Ammon's horn (tissue), 1 donor: ENCODE data around the gene SRCAP.
"Not testable (repeated sequence)": the region's sequence is repeated elsewhere in the genome, so short reads cannot be mapped to it uniquely, and the experiment has no call there.

ENCODE experiments used
- DNase-seq: peaks from one replicate; pipeline ENCODE4 v3.0.0-alpha.2; 2016; ENCODE audit warnings: low spot score

SRCAP gene

DNA sequence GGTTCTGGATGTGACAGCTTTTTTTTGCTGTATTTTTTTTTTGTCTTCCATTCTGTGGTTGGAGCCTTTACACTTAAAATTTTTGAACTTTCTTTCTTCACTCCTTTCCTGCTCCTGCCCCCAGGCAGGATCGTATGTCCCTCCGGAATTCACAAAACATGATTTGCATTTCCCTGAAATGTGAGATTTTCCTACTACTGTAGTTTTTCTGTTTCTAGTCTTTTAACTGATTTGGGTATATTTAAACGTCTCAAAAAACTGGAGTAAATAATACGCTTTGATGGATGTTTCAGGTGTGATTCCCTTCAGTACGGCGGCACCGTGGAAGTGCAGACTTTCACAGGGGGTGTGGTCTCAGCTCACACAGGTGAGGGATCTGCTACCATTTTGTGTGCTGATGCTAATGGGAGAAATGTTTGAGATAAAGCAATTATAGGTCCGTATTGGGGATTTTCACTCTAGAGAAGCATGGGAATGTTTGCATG lies 686 bp downstream of the SRCAP start:
- DNase-seq: no peak

DNA sequence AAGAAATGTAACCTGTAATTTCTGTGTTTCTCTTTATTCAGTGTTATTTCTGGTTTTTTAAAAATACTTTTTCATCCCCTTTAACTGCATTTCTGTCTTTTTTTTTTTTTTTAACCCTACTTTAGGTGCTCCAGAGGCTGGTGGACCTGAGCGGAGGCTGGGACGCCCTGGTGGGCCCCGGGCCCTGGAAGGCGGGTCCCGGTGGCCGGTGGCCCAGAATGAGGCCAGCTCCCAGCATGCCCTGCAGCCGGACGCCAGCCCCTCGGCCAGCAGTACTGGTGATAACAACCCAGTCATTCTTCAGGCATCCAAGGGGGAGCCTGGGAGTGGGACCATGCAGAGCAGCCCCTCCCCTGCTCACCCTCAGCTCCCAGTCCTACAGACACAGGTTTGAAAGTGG lies 1.5 kb downstream of the SRCAP start:
- no peak for DNase-seq

DNA sequence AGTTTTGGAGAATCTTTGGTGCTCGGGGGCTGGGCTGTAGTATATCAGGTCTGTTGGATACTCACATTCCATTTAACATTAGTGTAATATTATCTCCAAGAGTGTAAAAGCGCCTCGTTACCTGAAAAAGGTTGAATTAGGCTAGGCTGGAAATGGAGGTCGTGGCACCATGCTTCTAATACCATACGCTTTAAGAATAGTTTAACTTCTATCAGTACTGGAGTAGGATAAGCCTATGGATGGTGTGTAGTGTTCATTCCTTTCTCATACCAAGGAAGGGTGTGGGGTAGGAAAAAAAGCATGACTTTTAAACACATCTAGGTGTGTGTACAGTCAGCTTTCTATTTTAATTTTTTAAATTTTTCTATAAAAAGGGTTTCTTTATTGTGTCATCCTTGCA lies 2.0 kb downstream of the SRCAP start:
- no peak for DNase-seq

DNA sequence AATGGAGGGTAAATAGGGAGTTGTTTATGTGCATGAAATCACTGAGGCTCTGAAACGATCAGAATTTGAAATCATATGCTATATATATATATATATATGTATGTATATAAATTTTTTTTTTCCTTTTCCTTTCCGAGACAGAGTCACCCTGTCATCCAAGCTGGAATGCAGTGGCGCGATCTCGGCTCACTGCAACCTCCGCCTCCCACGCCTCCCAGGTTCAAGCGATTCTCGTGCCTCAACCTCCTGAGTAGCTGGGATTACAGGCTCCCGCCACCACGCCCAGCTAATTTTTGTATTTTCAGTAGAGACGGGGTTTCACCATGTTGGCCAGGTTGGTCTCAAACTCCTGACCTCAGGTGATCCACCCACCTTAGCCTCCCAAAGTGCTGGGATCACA lies 4.1 kb downstream of the SRCAP start:
- not testable (repeated sequence) for DNase-seq

DNA sequence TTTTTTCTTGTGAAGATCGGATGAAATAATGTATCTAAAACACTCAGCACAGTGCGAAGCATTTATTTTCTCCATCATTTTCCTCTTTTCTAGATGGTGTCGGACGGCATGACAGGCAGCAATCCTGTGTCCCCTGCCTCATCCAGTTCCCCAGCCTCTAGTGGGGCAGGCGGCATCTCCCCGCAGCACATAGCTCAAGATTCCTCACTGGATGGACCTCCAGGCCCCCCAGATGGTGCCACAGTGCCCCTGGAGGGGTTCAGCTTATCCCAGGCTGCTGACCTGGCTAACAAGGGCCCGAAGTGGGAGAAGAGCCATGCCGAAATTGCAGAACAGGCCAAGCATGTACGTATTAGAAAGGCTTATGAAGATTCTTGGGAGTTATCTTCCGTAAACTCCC lies 5.0 kb downstream of the SRCAP start:
- DNase-seq: no peak

DNA sequence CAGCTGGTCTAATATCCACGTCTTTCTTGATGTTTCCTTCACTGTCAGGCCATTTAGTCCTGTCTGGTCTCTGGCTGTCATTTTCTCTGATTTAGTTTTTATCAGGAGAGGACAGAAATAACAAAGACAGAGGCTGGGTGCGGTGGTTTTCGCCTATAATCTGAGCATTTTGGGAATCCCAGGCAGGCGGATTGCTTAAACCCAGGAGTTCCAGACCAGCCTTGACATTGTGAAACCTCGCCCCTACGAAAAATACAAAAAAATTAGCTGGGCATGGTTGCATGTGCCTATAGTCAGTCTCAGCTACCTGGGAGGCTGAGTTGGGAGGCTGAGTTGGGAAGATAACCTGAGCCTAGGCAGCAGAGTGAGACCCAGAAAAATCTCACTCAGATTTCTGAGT lies 7.1 kb downstream of the SRCAP start:
- no peak for DNase-seq

DNA sequence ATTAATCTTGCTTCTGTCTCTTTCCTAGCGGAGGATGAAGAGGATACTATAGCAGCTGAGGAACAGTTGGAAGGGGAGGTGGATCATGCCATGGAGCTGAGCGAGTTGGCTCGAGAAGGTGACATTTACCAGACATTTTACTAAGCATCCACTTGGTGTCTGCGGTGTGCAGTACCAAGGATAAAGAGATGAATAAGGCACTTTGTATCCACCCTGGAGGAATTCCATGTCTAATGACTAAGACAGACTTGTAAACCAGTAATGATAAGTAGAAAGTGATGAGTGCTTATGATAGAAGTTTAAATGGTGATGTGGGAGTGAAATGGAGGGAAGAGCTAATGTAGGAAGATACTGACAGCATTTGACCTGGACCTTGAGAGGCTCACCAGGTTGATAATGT lies 12.0 kb downstream of the SRCAP start:
- DNase-seq: no peak

DNA sequence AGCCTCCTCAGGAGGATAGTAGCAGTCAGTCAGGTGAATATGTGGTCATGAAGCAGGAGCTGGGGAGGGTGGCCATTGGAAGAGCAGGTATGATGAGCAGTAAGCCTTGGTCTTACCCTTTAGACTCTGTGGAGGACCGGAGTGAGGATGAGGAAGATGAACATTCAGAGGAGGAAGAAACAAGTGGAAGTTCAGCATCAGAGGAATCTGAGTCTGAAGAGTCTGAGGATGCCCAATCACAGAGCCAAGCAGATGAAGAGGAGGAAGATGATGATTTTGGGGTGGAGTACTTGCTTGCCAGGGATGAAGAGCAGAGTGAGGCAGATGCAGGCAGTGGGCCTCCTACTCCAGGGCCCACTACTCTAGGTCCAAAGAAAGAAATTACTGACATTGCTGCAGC lies 12.7 kb downstream of the SRCAP start:
- no peak for DNase-seq

DNA sequence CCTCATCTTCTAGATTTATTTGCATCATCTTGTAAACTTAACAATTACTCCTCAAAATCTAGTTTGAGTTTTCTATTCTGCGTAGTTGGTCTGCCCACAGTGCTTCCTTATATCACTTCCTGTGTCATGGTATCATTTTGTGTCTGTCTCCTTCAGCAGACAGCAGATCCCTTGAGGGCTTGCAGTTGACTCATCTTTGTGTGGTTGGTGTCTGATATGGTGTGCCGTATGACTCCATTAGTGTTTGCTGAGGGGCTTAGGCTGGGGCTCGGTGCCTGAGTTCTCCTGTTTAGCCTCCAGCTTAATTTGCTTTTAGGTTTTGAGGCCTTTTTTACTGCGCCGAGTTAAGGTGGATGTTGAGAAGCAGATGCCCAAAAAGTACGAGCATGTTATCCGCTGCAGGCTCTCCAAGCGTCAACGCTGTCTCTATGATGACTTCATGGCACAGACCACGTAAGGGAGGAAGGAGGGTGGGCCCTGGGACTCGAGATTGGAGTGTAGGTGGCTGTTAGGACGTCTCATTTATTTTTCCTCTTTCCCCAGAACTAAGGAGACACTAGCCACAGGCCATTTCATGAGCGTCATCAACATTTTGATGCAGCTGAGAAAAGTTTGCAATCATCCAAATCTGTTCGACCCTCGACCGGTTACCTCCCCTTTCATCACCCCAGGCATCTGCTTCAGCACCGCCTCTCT lies 16.9 kb downstream of the SRCAP start:
- DNase-seq: peak; percentile 19

DNA sequence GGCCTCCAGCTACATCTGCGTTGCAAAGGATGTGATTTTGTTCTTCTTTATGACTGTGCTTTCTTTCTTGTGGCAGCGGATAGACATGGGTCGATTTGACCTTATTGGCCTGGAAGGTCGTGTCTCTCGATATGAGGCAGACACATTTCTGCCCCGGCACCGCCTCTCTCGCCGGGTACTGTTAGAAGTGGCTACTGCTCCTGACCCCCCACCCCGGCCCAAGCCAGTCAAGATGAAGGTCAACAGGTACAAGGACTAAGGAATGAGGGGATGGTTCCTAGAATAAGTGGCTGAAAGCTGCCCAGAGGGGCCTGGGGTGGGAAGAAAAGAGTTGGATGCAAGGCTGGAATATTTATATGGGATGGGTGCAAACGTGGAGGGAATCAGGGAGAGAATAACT lies 21.1 kb downstream of the SRCAP start:
- no peak for DNase-seq

DNA sequence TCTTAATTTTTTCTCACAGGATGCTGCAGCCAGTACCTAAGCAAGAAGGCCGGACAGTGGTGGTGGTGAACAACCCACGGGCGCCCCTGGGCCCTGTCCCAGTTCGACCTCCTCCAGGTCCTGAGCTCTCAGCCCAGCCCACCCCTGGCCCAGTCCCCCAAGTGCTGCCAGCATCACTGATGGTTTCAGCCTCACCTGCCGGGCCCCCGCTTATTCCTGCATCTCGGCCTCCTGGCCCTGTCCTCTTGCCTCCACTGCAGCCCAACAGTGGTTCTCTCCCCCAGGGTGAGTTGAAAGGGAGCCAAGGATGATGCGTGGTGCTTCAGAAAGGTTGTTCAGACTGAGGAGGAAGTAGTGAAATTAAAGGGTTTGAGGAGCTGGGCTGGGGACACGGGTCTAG lies 21.7 kb downstream of the SRCAP start:
- no peak for DNase-seq

DNA sequence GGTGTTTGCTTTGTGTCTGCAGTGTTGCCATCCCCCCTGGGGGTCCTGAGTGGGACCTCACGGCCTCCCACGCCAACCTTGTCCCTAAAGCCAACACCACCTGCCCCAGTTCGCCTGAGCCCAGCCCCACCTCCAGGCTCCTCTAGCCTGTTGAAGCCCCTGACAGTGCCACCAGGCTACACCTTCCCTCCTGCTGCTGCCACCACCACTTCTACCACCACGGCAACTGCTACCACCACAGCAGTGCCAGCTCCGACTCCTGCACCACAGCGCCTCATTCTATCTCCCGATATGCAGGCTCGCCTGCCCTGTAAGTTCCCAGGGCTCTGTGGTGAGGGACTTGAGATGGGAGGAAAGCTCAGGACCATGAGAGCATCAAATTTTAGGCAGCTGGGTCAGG lies 22.2 kb downstream of the SRCAP start:
- DNase-seq: no peak

DNA sequence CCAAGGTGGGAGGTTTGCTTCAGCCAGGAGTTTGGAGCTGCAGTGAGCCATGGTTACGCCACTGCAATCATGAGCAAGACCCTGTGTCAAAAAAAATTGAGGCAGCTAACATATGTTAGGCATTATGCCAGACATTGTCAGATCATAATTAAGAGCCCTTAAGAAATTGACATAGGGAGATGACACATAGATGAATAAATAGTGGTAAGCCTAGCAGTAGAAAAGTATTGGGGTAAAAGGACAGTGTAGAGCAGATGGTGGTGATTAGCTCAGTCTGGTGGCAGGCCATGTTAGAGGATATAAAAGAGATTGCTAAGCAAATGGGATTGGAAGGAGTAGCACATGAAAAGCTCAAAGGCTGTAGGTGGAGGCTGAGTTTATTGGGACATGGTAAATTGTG lies 22.6 kb downstream of the SRCAP start:
- no peak for DNase-seq

DNA sequence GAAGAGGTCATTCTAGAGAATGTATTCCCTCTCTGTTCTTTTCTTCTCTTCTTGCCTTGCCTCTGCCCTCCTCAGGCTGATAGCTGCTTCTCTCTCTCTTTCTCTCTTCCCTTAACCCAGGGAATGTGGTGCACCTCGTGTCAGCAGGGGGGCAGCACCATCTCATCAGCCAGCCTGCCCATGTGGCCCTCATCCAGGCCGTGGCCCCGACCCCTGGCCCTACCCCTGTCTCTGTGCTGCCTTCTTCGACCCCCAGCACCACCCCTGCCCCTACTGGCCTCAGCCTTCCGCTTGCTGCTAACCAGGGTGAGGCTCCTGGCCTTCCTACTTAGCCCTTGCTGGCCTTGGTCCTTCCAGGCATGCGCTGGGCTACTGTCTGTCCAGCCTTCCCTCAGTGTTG lies 23.5 kb downstream of the SRCAP start:
- DNase-seq: no peak

DNA sequence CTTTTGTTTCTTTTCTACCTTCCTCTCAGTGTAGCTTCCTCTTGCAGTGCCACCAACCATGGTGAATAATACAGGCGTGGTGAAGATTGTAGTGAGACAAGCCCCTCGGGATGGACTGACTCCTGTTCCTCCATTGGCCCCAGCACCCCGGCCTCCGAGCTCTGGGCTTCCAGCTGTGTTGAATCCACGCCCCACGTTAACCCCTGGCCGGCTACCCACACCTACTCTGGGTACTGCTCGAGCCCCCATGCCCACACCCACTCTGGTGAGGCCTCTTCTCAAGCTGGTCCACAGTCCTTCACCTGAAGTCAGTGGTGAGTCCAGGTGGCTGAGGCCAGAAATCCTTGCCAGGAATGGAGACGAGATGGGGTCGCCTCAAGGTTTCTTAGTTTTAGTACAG lies 23.9 kb downstream of the SRCAP start:
- DNase-seq: no peak

DNA sequence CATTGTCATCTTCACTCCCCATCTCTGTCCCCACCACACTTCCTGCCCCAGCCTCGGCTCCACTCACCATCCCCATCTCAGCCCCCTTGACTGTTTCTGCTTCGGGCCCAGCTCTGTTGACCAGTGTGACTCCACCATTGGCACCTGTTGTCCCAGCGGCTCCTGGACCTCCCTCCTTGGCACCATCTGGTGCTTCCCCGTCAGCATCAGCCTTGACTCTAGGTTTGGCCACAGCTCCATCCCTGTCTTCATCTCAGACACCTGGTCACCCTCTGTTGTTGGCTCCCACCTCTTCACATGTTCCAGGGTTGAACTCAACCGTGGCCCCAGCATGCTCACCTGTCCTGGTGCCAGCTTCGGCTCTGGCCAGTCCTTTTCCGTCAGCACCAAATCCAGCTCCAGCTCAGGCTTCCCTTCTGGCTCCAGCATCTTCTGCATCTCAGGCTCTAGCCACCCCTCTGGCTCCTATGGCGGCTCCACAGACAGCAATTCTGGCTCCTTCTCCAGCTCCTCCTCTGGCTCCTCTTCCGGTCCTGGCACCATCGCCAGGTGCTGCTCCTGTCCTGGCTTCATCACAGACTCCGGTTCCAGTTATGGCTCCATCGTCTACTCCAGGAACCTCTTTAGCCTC lies 24.9 kb downstream of the SRCAP start:
- DNase-seq: no peak

DNA sequence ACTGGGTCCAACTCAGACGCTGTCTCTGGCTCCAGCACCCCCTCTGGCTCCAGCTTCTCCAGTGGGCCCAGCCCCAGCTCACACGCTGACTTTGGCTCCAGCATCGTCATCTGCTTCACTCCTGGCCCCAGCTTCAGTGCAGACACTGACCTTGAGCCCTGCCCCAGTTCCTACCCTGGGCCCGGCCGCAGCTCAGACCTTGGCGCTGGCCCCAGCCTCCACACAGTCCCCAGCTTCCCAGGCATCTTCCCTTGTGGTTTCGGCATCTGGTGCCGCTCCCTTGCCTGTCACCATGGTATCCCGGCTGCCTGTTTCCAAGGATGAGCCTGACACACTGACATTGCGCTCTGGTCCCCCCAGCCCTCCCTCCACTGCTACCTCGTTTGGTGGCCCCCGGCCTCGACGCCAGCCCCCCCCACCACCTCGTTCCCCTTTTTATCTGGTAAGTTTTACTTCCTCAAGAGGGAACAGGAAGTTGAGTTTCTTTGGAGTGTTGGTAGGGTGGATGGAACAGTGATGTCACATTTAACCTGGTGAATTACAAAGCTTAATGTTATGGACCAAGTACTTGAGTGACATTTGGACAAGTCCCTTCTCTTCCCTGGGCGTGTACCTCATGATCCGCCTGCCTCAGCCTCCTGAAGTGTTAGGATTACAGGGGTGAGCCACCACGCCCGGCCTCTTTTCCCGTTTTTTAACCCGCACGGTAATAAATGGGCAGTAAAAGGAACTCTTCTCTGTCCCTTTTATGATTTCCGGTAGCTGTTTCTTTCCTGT lies 25.9 kb downstream of the SRCAP start:
- peak; percentile 54 for DNase-seq

DNA sequence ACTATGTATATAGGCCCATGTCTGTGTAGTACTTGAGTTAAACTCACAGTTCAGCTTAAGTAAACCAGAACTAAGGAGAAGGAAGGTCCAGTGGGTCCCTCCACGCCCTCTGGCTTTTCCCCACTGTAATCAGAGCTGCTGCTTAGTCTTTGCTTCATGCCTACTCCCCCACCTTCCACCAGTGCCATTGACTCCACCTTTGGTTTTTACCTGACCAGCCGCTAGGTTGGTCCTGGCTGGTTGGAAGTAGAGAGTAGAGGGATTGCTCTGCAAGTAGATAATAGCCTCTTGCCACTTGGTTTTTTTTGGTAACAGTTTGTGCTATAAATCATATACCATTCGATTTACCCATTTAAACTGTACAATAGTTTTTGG lies 26.4 kb downstream of the SRCAP start:
- no peak for DNase-seq

DNA sequence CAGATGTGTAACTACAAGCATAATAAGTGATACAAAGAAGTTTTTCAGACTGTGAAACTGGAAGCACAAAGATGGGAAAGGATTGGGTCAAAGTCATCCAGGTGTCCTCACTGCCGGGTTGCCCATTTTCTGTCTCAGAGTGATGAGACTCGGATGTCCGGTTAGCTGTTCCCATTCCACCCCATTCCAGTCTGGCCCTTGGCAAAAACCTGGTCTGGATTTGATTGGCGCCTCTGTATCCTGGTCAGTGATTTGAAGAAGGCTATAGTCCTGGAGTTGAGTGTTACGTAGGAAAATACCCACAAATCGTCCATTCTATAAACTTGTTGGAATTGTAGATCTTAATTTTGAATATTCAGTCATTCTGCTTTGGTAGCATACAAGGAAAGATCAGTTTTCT lies 29.4 kb downstream of the SRCAP start:
- no peak for DNase-seq

DNA sequence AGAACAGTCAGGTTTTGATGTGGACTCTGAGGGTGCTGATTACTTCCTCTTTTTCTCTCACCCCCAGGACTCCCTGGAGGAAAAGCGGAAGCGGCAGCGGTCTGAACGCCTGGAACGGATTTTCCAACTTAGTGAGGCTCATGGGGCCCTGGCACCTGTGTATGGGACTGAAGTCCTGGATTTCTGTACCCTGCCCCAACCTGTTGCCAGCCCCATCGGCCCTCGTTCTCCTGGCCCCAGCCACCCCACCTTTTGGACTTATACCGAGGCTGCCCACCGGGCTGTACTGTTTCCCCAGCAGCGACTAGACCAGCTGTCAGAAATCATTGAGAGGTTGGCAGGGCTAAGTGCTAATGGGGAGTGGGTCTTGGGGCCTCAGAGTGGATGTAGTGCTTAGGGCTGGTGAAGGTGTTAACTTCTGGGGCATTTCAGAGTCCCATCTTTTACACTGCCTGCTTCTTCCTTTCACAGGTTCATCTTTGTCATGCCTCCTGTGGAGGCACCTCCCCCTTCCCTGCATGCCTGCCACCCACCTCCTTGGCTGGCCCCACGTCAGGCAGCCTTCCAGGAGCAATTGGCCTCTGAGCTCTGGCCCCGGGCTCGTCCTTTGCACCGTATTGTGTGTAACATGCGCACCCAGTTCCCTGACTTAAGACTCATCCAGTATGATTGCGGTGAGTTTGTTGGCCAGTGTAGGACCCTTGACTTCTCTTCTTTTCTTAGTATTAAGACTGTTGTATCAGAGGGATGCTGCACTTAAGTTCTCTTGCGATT lies 30.1 kb downstream of the SRCAP start:
- peak; percentile 27 for DNase-seq

DNA sequence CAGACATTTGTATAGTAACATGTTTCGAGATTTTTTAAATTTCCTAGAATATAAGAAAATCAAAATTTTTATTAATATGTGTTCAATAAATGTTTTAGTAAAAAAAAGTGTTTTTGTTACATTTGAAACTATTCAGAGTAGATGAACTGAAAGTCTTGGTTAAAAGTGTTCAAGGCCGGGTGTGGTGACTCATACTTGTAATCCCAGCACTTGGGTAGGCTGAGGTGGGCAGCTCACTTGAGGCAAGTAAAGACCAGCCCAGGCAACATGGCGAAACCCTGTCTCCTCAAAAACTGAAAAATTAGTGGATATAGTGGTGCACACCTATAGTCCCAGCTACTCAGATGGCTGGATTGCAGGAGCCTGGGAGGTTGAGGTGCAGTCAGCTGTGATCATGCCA lies 32.4 kb downstream of the SRCAP start:
- no peak for DNase-seq

DNA sequence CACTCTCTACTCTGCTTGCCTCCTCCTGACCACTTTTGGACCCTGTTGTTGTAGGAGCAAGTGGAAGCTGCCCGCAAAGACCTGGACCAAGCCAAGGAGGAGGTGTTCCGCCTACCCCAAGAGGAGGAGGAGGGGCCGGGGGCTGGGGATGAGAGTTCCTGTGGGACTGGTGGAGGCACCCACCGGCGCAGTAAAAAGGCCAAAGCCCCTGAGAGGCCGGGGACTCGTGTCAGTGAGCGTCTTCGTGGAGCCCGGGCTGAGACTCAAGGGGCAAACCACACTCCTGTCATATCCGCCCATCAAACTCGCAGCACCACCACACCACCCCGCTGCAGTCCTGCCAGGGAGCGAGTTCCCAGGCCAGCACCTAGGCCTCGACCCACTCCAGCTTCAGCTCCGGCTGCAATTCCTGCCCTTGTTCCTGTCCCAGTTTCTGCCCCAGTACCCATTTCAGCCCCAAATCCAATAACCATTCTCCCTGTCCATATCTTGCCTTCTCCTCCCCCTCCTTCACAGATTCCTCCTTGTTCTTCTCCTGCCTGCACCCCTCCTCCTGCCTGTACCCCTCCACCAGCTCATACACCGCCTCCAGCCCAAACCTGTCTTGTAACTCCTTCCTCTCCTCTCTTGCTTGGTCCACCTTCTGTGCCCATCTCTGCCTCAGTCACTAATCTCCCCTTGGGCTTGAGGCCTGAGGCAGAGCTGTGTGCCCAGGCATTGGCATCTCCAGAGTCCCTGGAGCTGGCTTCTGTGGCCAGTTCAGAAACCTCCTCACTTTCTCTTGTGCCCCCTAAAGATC lies 38.2 kb downstream of the SRCAP start:
- DNase-seq: no peak
